ENCODE data around the gene SURF4.

DNA sequence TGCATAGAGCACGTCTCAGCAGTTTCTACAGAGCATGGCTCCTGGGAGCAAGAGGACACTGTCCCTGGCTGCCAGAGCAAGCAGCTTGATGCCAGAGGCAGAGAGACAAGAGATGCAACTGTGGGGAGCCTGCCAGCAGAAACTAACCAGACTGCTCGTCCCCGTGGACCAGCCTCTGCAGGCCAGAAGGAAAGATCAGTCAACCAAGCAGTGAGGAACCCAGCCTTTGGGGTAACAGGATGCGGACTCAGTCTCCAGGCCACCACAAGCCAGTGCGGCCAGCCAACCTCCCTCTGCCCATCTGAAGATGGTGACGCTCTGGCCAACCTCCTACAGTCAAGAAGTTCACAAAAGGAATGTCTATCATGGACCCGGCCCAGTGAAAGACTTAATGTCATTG, 3.7 kb downstream of the SURF4 start:
- TF ChIP-seq ZNF773 (CRISPR knock-in tag; IDR thresholded peaks at IDR 0.05; ENCODE audit: borderline replicate concordance): no peak
- TF ChIP-seq, protein P1, sequence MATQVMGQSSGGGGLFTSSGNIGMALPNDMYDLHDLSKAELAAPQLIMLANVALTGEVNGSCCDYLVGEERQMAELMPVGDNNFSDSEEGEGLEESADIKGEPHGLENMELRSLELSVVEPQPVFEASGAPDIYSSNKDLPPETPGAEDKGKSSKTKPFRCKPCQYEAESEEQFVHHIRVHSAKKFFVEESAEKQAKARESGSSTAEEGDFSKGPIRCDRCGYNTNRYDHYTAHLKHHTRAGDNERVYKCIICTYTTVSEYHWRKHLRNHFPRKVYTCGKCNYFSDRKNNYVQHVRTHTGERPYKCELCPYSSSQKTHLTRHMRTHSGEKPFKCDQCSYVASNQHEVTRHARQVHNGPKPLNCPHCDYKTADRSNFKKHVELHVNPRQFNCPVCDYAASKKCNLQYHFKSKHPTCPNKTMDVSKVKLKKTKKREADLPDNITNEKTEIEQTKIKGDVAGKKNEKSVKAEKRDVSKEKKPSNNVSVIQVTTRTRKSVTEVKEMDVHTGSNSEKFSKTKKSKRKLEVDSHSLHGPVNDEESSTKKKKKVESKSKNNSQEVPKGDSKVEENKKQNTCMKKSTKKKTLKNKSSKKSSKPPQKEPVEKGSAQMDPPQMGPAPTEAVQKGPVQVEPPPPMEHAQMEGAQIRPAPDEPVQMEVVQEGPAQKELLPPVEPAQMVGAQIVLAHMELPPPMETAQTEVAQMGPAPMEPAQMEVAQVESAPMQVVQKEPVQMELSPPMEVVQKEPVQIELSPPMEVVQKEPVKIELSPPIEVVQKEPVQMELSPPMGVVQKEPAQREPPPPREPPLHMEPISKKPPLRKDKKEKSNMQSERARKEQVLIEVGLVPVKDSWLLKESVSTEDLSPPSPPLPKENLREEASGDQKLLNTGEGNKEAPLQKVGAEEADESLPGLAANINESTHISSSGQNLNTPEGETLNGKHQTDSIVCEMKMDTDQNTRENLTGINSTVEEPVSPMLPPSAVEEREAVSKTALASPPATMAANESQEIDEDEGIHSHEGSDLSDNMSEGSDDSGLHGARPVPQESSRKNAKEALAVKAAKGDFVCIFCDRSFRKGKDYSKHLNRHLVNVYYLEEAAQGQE (IDR thresholded peaks at IDR 0.05; ENCODE audit: borderline replicate concordance in 1 of 2, low read depth in 1 of 2, low read length in 2 of 2): no peak
- TF ChIP-seq BRF2 (CRISPR knock-in tag; IDR thresholded peaks at IDR 0.05): no peak
- no peak for TF ChIP-seq ZFP90 (CRISPR knock-in tag; IDR thresholded peaks at IDR 0.05; ENCODE audit: borderline replicate concordance)
- TF ChIP-seq, protein P2, sequence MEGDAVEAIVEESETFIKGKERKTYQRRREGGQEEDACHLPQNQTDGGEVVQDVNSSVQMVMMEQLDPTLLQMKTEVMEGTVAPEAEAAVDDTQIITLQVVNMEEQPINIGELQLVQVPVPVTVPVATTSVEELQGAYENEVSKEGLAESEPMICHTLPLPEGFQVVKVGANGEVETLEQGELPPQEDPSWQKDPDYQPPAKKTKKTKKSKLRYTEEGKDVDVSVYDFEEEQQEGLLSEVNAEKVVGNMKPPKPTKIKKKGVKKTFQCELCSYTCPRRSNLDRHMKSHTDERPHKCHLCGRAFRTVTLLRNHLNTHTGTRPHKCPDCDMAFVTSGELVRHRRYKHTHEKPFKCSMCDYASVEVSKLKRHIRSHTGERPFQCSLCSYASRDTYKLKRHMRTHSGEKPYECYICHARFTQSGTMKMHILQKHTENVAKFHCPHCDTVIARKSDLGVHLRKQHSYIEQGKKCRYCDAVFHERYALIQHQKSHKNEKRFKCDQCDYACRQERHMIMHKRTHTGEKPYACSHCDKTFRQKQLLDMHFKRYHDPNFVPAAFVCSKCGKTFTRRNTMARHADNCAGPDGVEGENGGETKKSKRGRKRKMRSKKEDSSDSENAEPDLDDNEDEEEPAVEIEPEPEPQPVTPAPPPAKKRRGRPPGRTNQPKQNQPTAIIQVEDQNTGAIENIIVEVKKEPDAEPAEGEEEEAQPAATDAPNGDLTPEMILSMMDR (CRISPR knock-in tag; IDR thresholded peaks at IDR 0.05): no peak
